ENCODE data around the gene LAMA4.
"Not testable (repeated sequence)": the region's sequence is repeated elsewhere in the genome, so short reads cannot be mapped to it uniquely, and the experiment has no call there.

The LAMA4 gene

GRCh38 chr6:112145080-112145573 lies 109.2 kb downstream of the LAMA4 start:
- DNase-seq: no peak

- no peak for DNase-seq
These were observed 110.0 kb downstream of the LAMA4 start for GRCh38 chr6:112144145-112144926.

- DNase-seq: no peak
These were observed 112.7 kb downstream of the LAMA4 start for GRCh38 chr6:112141707-112142106.

- DNase-seq: no peak
These were observed 115.3 kb downstream of the LAMA4 start for GRCh38 chr6:112139052-112139451.

GRCh38 chr6:112130878-112131277 lies 123.5 kb downstream of the LAMA4 start:
- DNase-seq: no peak

GRCh38 chr6:112128208-112128607 lies 126.2 kb downstream of the LAMA4 start:
- no peak for DNase-seq

GRCh38 chr6:112123982-112124381 lies 130.4 kb downstream of the LAMA4 start:
- no peak for DNase-seq

- no peak for DNase-seq
These were observed 131.6 kb downstream of the LAMA4 start for GRCh38 chr6:112122756-112123155.

GRCh38 chr6:112118034-112118433 lies 136.3 kb downstream of the LAMA4 start:
- no peak for DNase-seq

- DNase-seq: no peak
These were observed 136.8 kb downstream of the LAMA4 start for GRCh38 chr6:112117554-112117953.

GRCh38 chr6:112116221-112116620 lies 138.1 kb downstream of the LAMA4 start:
- DNase-seq: no peak

GRCh38 chr6:112114577-112115223 lies 139.7 kb downstream of the LAMA4 start:
- DNase-seq: no peak

GRCh38 chr6:112113918-112114317 lies 140.4 kb downstream of the LAMA4 start:
- no peak for DNase-seq

- no peak for DNase-seq
These were observed 140.9 kb downstream of the LAMA4 start for GRCh38 chr6:112113431-112113830.

GRCh38 chr6:112109262-112109661 lies 145.1 kb downstream of the LAMA4 start:
- no peak for DNase-seq

GRCh38 chr6:112106562-112106961 lies 147.8 kb downstream of the LAMA4 start:
- no peak for DNase-seq

- DNase-seq: not testable (repeated sequence)
These were observed 148.3 kb downstream of the LAMA4 start for GRCh38 chr6:112106026-112106425.

GRCh38 chr6:112100561-112100960 lies 153.8 kb downstream of the LAMA4 start:
- no peak for DNase-seq

GRCh38 chr6:112096901-112097300 lies 157.5 kb downstream of the LAMA4 start:
- DNase-seq: no peak

- no peak for DNase-seq
These were observed 166.5 kb downstream of the LAMA4 start for GRCh38 chr6:112087916-112088315.

- peak; percentile 86 for DNase-seq
These were observed 167.0 kb downstream of the LAMA4 start, which contains the start of the genes FAM229B and TUBE1 for GRCh38 chr6:112087136-112087911. Gene FAM229B (plus strand): TSS chr6:112087591. CDS start chr6:112099284, 11,693 bp downstream. Gene TUBE1 (minus strand): TSS chr6:112087482. CDS start chr6:112087434, 48 bp downstream.

- DNase-seq: no peak
These were observed 167.6 kb downstream of the LAMA4 start for GRCh38 chr6:112086744-112087135.
